GM10248 (cell line): ENCODE results near the gene HLX.

Source experiments
- CTCF ChIA-PET: fragments of 300-600 bp; sonication (Branson Sonifier 250); formaldehyde crosslinking; extraction: SDS; loops from one replicate; lab custom pipeline; 2021; ENCODE audit warnings: antibody characterized with exemption; lab: Yijun Ruan, JAX
- POLR2A ChIA-PET: fragments of 350-650 bp; sonication (Branson Sonifier 250); formaldehyde crosslinking; extraction: SDS; loops from one replicate; lab custom pipeline; 2020; ENCODE audit warnings: antibody characterized with exemption; lab: Yijun Ruan, JAX
- DNase-seq: peaks from one replicate; pipeline ENCODE4 v3.0.0; 2012; ENCODE audit errors: extremely low spot score
- TF ChIP-seq, protein P1 (sequence below): IDR thresholded peaks from 2 replicates; pipeline ENCODE4 v1.5.1; 2012; ENCODE audit warnings: mild to moderate bottlenecking, low read depth; ENCODE audit errors: extremely low read depth, missing control alignments, control extremely low read depth

The HLX gene

DNA sequence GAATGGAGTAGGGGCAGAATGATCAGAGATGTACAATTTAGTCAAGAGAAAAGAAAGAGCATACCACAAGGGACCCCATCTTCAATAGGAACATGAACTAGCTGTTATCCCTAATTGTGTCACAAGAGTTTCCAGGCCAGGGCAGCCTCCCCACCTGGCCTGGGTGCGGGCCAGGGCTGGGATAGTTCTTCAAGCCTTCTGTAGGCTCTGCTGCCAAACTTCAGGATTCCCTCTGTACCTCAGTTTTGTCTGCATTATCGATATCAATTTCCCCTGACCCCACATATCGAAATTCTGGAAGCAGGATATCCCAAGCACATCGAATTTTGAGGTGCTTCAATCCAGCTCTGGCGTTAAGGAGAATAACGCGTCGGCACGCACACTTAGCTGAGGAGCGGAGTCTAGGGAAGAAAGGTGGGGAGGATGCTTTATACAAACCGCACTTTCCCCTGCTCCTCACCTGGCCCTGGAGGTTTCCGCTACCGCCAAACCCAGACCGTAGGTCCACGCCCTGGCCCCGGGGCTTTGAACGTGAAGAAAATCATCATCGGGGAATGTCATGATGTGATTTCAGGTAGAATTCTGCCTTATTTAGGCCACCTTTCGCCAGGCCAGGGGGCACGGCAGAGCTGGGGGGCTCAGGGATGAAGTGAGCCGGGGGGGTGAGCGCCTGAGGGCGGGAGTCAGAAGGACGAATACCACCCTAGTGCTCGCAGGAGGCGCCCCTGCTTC lies 7.4 kb downstream of the HLX start:
- TF ChIP-seq, protein P1, sequence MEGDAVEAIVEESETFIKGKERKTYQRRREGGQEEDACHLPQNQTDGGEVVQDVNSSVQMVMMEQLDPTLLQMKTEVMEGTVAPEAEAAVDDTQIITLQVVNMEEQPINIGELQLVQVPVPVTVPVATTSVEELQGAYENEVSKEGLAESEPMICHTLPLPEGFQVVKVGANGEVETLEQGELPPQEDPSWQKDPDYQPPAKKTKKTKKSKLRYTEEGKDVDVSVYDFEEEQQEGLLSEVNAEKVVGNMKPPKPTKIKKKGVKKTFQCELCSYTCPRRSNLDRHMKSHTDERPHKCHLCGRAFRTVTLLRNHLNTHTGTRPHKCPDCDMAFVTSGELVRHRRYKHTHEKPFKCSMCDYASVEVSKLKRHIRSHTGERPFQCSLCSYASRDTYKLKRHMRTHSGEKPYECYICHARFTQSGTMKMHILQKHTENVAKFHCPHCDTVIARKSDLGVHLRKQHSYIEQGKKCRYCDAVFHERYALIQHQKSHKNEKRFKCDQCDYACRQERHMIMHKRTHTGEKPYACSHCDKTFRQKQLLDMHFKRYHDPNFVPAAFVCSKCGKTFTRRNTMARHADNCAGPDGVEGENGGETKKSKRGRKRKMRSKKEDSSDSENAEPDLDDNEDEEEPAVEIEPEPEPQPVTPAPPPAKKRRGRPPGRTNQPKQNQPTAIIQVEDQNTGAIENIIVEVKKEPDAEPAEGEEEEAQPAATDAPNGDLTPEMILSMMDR, result no peak
- POLR2A ChIA-PET, result no interaction called here

DNA sequence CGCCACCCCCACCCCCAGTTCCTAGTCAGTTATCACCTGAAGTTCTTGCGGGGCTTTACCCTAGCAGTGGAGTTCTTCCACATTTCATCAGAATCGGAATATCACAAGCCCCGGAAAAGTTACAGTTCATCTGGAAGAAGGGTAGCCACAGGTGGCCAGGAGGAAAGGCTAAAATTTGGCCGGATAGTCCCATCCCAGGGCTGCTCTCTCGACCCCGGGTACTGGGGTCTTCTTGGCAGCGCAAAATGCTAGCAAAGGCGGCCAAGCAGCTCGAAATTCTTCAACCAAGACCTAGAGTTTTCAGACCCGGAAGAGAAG lies 7.9 kb downstream of the HLX start:
- ChIA-PET CTCF (no interaction called here), POLR2A (no interaction called here)
- TF ChIP-seq, protein P1, result no peak
- DNase-seq, result no peak

More for the DNA sequence above, 7.4 kb downstream of the HLX start:
- no peak for DNase-seq
- CTCF ChIA-PET, result interaction anchor here (1.0 to 1.5 kb wide), 2 partner anchors 10 to 22 kb away, joined by 3 read pairs; no protein-coding TSS in a partner anchor

DNA sequence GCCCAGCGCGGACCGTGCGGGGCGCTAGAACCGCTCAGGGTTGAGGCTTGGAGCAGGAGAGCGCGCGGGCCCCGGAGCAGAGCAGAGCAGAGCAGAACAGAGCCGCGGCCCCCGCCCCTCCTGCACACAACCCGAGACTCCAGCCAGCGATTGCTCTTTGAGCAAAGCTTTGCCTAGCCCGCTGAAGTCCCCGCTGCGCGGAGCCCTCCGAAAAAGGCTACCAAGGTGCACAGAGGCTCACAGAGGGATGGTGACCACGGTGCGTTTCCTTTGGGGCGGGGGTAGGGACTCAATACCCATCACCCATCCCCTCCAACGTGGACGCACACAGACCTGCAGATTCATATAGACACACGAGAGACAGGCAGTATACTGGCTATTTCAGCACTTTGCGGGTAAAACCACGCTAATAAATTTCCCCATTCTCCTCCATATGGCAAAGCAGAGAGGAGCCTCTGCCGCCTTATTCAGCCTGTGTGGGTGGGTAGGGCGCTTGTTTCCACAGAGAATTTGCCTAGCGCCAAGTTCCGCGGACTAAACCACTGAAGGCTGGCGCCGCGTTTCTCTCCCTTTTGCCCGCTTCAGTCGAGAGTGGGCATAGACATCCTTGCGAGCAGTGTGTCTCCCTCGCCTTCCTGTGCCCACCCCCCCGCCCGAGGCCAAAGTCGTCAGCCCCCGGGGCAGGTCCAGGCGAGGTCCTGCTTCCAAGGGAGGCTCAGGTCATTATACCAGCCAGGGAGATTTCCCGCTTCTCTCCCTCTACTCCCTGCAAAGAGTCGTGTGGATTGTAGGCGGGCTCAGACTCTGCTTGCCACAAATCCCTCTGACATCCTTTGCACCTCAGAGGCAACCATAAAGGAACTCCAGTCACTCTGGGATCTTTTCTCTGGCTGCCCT lies 8.5 kb downstream of the HLX start:
- no peak for DNase-seq
- ChIA-PET CTCF (no interaction called here), POLR2A (no interaction called here)
- TF ChIP-seq, protein P1, result no peak

DNA sequence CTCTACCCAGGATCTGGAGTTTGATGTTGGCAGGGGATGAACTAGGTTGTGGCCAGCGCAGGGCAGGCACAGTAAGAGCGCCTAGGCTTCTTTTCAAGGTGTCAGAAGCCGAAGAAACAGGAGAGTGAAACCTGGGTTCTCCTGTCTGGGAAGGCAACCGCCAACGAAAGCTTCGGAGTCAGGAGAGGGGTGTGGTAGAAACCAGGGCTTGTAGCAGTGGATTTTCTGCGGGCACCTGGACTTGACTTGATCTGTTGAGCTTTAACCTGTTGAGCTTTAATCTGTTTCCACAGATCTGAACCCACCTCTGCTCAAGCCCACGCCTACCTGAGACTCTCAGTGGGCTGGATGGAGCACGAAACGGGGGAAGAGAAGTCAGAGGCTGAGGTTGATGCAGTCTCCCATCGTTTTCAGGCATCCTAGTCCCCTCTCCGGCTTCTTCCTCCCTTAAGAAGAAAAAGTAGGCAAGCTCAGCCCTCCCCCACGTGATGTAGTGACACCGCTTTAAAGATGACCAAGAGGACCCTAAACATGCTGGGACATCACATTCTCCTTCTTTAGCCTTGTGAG lies 9.3 kb downstream of the HLX start:
- no peak for DNase-seq
- TF ChIP-seq, protein P1, result no peak
- POLR2A ChIA-PET, result no interaction called here
- CTCF ChIA-PET, result interaction anchor here (1.3 kb wide), 1 partner anchor 68 kb away, joined by 3 read pairs; no protein-coding TSS in a partner anchor

DNA sequence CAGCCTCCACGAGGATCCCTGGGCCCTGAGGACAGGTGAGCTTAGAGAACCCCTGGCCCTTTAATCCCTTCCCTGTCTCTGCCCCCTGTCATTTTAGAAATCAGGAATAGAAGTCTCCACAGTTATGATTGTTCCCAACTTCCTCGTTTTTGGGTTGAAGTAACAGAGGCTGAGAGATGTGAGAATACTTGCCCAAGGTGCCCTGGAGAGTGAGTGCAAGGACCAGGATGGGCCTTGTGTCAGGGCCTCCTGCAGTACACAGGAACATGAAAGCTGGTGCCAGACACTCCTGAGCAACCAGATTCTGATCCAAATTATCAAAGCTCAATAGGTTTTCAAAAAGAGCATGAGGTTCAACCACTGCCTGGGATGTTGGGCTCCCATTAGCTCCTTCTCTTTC lies 10.1 kb downstream of the HLX start:
- TF ChIP-seq, protein P1, result no peak
- ChIA-PET CTCF (interaction anchor here (0.7 to 1.3 kb wide), 2 partner anchors 19 to 67 kb away, joined by 3 read pairs; no protein-coding TSS in a partner anchor), POLR2A (no interaction called here)
- DNase-seq, result no peak

DNA sequence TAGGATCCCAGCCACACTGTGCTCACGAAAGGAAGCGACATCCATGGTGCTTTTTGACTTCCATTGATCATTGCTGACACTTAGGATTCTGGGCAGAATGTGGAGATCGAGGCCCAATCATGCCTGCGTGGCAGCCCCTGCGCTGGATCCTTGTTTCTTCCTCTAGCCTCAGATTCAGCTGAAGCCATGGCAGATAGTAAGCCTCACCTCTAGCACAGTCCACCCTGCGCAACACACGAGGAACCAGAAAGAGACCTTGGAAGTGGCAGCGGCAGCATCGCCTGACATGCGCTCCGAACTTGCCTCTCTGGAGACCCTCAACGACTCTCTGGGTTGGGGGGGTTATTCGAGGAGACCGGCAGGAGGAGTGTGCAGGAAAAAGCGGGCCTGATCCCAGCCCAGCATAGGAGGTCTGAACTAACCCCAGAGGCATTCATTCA lies 10.6 kb downstream of the HLX start:
- CTCF ChIA-PET, result interaction anchor here (0.7 to 1.3 kb wide), 2 partner anchors 18 to 66 kb away, joined by 3 read pairs; no protein-coding TSS in a partner anchor
- TF ChIP-seq, protein P1, result no peak

More for the DNA sequence above, 10.6 kb downstream of the HLX start:
- POLR2A ChIA-PET, result no interaction called here
- no peak for DNase-seq
